GM21717 (cell line): ENCODE results near the gene MREG.
"Not testable (repeated sequence)": the region's sequence is repeated elsewhere in the genome, so short reads cannot be mapped to it uniquely, and the experiment has no call there.

Source experiments
- ATAC-seq: cut with Tn5 transposase; IDR thresholded peaks from one replicate; pipeline ENCODE4 v1.9.1; 2021; ENCODE audit warnings: mild to moderate bottlenecking, moderate library complexity; ENCODE audit not compliant: unreplicated experiment

Gene MREG

DNA sequence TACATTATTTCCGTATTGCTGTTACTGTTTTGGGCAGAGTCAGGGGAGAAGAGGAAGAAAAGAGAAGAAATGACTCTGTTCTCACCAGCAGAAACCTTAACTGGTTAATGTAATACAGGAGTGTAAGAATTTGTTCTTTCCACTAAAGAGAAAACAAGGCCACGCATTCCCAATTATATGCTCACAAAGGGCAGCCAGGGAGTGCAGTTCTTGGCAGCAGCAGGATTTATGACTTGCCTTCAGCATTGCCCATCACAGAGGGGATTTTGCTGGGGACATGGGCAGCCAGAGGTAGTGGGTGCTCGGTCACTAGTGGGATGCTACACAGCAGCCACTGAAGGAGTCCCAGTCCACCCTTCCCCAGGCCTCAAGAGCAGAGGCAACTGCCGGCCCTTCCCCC, 18.4 kb downstream of the MREG start:
- no peak for ATAC-seq

- not testable (repeated sequence) for ATAC-seq
Observed at GRCh38 chr2:215988556-215989207, 24.7 kb downstream of the MREG start.

DNA sequence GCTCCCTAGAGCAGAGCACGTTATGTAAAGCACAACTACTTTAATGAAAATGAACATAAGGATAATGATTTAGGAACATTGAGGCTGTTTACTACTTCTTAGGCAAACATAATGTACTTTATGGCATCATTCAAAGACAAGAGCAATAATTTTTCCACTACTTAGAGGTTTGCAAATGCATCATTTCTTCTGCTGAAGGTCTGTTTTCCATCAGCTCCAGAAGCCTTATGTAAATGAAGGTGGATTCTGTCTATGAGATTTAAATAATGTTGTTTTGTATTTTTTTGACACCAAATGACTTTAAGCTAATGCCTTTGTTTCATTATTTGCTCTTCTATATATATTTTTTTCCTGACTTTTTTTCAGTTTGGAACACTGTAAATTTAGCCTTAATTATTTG, 28.1 kb downstream of the MREG start:
- ATAC-seq = no peak

- no peak for ATAC-seq
Observed at GRCh38 chr2:215984661-215985060, 28.7 kb downstream of the MREG start.

- no peak for ATAC-seq
Observed at GRCh38 chr2:215983581-215984351, 29.6 kb downstream of the MREG start.

GRCh38 chr2:215982465-215982875, 30.9 kb downstream of the MREG start:
- peak; percentile 53 for ATAC-seq

- ATAC-seq = no peak
Observed at GRCh38 chr2:215981115-215981514, 32.2 kb downstream of the MREG start.

- ATAC-seq = peak; percentile 67
Observed at GRCh38 chr2:215979620-215980019, 33.7 kb downstream of the MREG start.

DNA sequence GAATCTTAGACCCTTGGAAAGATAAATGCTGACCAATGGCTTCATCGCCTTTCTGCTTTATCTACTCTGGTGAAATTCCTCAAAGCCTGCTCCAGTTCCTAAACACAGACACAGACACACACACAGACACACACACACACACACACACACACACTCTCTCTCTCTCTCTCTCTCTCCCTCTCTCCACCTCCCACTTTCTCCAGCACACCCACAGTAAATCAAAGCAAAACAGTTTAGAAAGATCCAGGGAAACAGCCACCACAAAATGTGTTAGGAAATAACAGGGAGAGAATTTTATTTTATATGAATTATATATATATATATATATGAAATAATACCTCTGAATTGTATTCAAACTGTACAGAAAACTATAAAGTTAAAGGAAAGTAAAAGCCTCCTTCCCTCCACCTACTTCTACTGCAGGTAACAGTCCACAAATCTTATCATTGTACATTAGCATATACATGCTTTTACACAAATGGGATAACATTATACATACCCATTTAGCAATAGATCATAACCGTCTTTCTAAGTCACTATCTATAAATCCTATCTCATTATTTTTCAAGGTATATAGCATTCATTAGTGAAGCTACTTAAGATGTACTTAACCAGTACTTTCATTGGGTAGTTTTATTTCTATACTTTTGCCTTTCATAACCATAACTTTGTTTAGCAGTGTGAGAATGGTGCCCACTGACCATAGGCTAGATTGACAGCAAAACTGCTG, 38.5 kb downstream of the MREG start:
- no peak for ATAC-seq

DNA sequence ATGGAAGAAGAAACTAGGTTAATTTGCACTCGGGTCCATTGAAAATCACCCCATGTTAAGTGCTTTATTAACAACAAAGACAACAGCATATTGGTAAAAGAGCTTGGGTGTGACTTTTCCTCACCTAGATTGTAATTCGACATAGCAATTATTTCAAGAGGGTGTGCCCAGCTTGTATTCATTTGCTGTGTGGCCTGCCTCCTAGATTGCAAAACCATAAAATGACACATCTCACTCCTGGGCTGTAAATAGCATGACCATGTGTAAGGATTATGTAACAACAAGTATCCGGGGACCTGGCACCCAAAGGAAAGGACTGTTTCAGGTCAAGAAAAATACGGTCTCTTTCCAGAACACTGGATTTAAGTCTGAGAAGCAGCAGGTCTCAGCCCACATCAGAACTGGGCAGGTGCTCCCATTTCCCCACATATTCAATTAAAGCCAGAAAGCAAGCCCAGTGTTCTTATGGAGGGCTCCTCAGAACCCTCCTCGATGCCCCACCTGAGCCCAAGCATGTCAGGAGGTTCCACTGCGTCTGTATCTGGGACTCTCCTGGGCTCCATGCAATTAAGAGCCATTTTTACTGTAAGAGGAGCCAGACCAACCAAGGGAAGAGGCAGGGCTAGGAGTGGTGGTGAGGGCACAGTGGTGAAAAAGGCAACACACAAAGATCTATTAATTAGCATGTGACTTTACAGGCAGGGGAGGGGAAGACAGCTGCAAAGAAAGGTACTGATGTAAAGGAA, 39.2 kb downstream of the MREG start:
- no peak for ATAC-seq

- ATAC-seq = no peak
Observed at GRCh38 chr2:215973145-215973792, 40.1 kb downstream of the MREG start.

DNA sequence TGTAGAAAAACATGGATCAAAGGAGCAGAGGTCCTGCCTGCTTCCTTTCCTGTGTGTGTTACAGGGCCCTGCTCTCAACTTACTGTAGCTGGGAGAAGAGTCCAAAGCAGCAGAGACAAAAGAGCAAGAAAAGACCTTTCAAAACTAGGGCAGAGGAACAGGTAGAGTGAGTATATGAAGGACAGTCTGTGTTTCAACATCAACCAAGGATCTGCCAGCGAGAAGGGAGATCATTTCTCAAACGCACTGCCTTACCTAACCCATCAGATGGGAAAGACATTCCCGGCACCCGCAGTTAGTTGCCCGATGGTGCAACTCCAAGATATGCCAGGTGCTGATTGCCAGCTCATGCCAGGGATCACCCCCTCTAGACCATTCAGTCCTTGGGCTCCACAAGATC, 41.7 kb downstream of the MREG start:
- no peak for ATAC-seq

GRCh38 chr2:215970894-215971293, 42.5 kb downstream of the MREG start:
- not testable (repeated sequence) for ATAC-seq

GRCh38 chr2:215970425-215970824, 42.9 kb downstream of the MREG start:
- no peak for ATAC-seq

DNA sequence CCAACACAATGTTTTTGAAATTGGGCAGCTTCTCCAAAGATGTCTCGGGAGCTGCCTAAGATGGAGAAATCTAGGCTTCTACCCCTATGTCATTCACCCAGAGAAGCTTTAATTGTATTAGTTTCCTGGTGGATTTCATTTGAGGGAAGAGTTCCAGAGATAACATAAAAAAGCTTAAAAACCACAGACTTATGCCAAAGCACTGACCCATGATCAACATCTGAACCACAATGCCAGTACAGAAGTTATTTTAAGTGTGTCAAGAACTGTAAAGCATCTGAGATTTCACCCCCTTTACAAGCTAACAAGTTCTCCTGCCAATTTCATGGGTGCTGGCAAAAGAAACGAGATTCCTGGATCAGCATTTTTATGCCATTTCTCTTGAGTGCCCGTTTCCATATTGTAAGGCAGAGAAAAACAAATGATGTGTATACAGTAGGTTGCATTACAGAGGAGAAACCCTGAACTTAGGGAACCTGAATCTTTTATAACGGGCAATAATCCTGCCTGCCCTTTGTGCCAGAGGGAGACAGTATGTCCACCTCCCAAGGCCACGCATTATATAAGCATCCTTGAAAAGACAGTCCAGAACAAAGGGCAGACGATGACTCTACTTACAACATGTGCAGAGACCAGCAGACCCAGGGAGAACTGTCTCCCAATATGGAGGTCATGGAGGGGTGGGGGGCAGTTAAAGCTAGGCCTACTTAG, 44.1 kb downstream of the MREG start:
- no peak for ATAC-seq

- no peak for ATAC-seq
Observed at GRCh38 chr2:215968499-215968898, 44.9 kb downstream of the MREG start.

DNA sequence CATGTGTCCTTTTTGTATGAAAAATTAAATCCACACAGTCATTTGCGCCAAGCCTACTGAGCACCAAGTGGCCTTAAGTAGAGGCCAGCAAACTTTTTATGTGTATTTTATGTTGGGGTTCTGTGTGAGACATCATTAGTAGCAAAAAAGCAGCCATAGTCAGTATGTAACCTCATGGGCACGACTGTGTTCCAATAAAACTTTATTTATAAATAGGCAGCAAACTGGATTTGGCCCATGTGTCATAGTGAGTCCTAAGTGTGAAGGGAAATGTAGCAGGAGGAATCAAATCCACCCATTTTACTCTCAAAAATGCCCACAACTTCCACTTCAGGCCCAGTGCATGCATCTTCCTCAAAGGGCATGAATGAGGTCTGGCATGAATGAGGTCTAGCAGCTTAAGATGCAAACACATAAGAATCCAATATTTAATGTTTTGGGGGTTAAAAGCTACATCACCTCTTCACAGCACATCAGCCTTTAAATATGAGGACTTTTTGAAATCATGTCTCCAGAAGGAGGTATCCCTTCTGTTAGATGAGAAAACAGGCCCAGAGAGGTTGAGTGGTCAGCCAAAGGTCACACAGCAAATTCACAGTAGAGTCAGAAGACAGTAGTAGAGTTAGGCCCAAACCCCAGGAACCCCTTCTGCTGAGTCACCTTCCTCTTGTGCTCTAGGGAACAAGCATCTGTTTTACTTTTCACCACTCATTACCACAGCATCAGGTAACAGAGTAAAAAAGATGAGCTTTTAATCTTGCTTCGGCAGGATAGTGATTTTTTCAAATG, 45.6 kb downstream of the MREG start:
- ATAC-seq = no peak

GRCh38 chr2:215966951-215967350, 46.4 kb downstream of the MREG start:
- ATAC-seq = no peak

DNA sequence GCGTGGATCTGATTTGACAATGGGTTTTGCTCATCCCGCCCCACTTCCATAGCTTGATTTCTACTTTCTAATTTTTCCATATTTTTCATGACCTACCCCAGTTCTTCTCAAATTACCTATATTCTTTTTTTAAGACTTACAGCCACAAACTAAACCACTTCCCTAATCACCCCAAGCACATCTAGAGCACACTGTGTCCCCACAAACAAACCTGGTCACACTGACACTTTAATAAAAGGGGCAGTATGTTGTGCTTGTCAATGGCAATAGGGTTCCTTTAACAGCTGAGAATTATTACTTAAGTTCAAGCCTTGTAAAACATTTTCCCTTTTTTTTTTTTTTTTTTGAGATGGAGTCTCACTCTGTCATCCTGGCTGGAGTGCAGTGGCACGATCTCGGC, 47.1 kb downstream of the MREG start:
- no peak for ATAC-seq
